ENCODE results near the gene FBXO15. TPM values are rescaled to one million over a fixed set of nuclear protein-coding genes. Genes with fewer than 3 reads are reported as not detected.

Gene FBXO15
- total and polyA plus RNA-seq, 2 donors (not counting 1 experiment from before 2014, with no cell fraction given): 0.77 to 0.83 TPM

GRCh38 chr18:74132201-74132600 is 15.4 kb downstream of the FBXO15 start:
- Histone ChIP-seq H4K20me1 (ENCODE audit: control insufficient read depth, extremely low read depth, insufficient read depth, low read length) (no peaks in the 10 kb centered on the region), H3K9me3 (ENCODE audit: control insufficient read depth, insufficient read depth, low read depth, low read length) (no peaks in the 10 kb centered on the region), H2AFZ (ENCODE audit: low read length) (no peak overlapping the region), H3K4me2 (ENCODE audit: extremely low read depth, insufficient read depth, low read length) (no peak overlapping the region), H3K4me3 (replicated peaks in 1 of 4; ENCODE audit: control extremely low read depth in 1 of 4, insufficient read depth in 1 of 4, low read depth in 3 of 4, low read length in 4 of 4) (no peak overlapping the region), H3K79me2 (ENCODE audit: control insufficient read depth, insufficient read depth, low read length) (no peaks in the 10 kb centered on the region), H3K9ac (ENCODE audit: insufficient read depth, low read length) (no peak overlapping the region), H3K36me3 (ENCODE audit: control insufficient read depth, insufficient read depth, low read length) (no peaks in the 10 kb centered on the region), H3K4me1 (ENCODE audit: control insufficient read depth, extremely low read depth, insufficient read depth, low read length) (no peaks in the 10 kb centered on the region), H3K27ac (ENCODE audit: insufficient read depth, low read length) (no peak overlapping the region), H3K27me3 (ENCODE audit: control insufficient read depth, insufficient read depth, low read length) (peaks cover under 1% of the 10 kb centered on the region)
- TF ChIP-seq EZH2 (IDR thresholded peaks at IDR 0.05; ENCODE audit: low read length, missing control alignments) (no peak), CTCF (conservative IDR thresholded peaks at IDR 0.05 in 1 of 2, IDR thresholded peaks at IDR 0.05 in 1 of 2; ENCODE audit: low read depth in 1 of 2, low read length in 2 of 2) (no peak)
- no peak for DNase-seq (ENCODE audit: low read depth in 2 of 2)

GRCh38 chr18:74131124-74131523 is 16.5 kb downstream of the FBXO15 start:
- TF ChIP-seq CTCF (conservative IDR thresholded peaks at IDR 0.05 in 1 of 2, IDR thresholded peaks at IDR 0.05 in 1 of 2; ENCODE audit: low read depth in 1 of 2, low read length in 2 of 2) (no peak), EZH2 (IDR thresholded peaks at IDR 0.05; ENCODE audit: low read length, missing control alignments) (no peak)
- no peak overlapping the region for H3K27ac ChIP-seq (ENCODE audit: insufficient read depth, low read length)
- no peak for DNase-seq (ENCODE audit: low read depth in 2 of 2)
- H3K27me3 ChIP-seq (ENCODE audit: control insufficient read depth, insufficient read depth, low read length): peaks cover 4% of the 10 kb centered on the region
- no peak overlapping the region for H3K4me2 ChIP-seq (ENCODE audit: extremely low read depth, insufficient read depth, low read length)
- no peak overlapping the region for H2AFZ ChIP-seq (ENCODE audit: low read length)
- H3K4me1 ChIP-seq (ENCODE audit: control insufficient read depth, extremely low read depth, insufficient read depth, low read length): no peaks in the 10 kb centered on the region
- no peak overlapping the region for H3K4me3 ChIP-seq (replicated peaks in 1 of 4; ENCODE audit: control extremely low read depth in 1 of 4, insufficient read depth in 1 of 4, low read depth in 3 of 4, low read length in 4 of 4)
- H3K9ac ChIP-seq (ENCODE audit: insufficient read depth, low read length): no peak overlapping the region
- no peaks in the 10 kb centered on the region for H4K20me1 ChIP-seq (ENCODE audit: control insufficient read depth, extremely low read depth, insufficient read depth, low read length)
- H3K79me2 ChIP-seq (ENCODE audit: control insufficient read depth, insufficient read depth, low read length): no peaks in the 10 kb centered on the region
- H3K36me3 ChIP-seq (ENCODE audit: control insufficient read depth, insufficient read depth, low read length): no peaks in the 10 kb centered on the region
- H3K9me3 ChIP-seq (ENCODE audit: control insufficient read depth, insufficient read depth, low read depth, low read length): no peaks in the 10 kb centered on the region

GRCh38 chr18:74128159-74128558 is 19.5 kb downstream of the FBXO15 start:
- H4K20me1 ChIP-seq (ENCODE audit: control insufficient read depth, extremely low read depth, insufficient read depth, low read length): no peaks in the 10 kb centered on the region
- H3K9me3 ChIP-seq (ENCODE audit: control insufficient read depth, insufficient read depth, low read depth, low read length): no peaks in the 10 kb centered on the region
- no peak overlapping the region for H3K27ac ChIP-seq (ENCODE audit: insufficient read depth, low read length)
- H3K9ac ChIP-seq (ENCODE audit: insufficient read depth, low read length): no peak overlapping the region
- peaks cover 10% of the 10 kb centered on the region for H3K27me3 ChIP-seq (ENCODE audit: control insufficient read depth, insufficient read depth, low read length)
- H3K4me3 ChIP-seq (replicated peaks in 1 of 4; ENCODE audit: control extremely low read depth in 1 of 4, insufficient read depth in 1 of 4, low read depth in 3 of 4, low read length in 4 of 4): no peak overlapping the region
- no peaks in the 10 kb centered on the region for H3K4me1 ChIP-seq (ENCODE audit: control insufficient read depth, extremely low read depth, insufficient read depth, low read length)
- TF ChIP-seq CTCF (conservative IDR thresholded peaks at IDR 0.05 in 1 of 2, IDR thresholded peaks at IDR 0.05 in 1 of 2; ENCODE audit: low read depth in 1 of 2, low read length in 2 of 2): no peak
- no peak for TF ChIP-seq EZH2 (IDR thresholded peaks at IDR 0.05; ENCODE audit: low read length, missing control alignments)
- H2AFZ ChIP-seq (ENCODE audit: low read length): no peak overlapping the region
- H3K79me2 ChIP-seq (ENCODE audit: control insufficient read depth, insufficient read depth, low read length): no peaks in the 10 kb centered on the region
- H3K36me3 ChIP-seq (ENCODE audit: control insufficient read depth, insufficient read depth, low read length): no peaks in the 10 kb centered on the region
- no peak for DNase-seq (ENCODE audit: low read depth in 2 of 2)
- H3K4me2 ChIP-seq (ENCODE audit: extremely low read depth, insufficient read depth, low read length): no peak overlapping the region

Measured in fibroblast of lung (primary cell).